ENCODE data around the gene C6orf62. TPM values are rescaled to one million over a fixed set of nuclear protein-coding genes. Genes with fewer than 3 reads are reported as not detected.
"Not testable (repeated sequence)": the region's sequence is repeated elsewhere in the genome, so short reads cannot be mapped to it uniquely, and the experiment has no call there.

C6orf62 gene
- total and polyA plus RNA-seq, 8 donors, result 29.5 to 87.1 (median 39.1) TPM

DNA sequence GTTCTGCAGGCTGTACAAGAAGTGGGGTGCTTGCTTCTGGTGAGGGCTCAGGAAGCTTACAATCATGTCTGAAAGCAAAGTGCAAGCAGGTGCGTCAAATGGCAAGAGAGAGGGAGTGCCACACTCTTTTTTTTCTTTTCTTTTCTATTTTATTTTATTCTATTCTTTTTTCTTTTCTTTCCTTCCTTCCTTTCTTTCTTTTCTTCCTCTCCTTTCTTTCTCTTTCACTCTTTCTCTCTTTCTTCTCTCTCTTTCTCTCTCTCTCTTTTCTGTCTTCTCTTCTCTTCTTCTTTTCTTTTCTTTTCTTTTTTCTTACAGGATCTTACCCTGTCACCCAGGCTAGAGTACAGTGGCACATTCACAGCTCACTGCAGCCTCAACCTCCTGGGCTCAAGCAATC lies 32.5 kb downstream of the C6orf62 start:
- intact Hi-C loops (cut with DNase I; ENCODE audit: low total_unique reads), result no loop called here
- no peak for DNase-seq
- H3K27ac ChIP-seq, result no peak overlapping the region
- peaks cover 0 to 5% (median 0%) of the 10 kb centered on the region in 4 donors for H3K4me1 ChIP-seq
- H3K4me3 ChIP-seq, result no peak overlapping the region
- no peaks in the 10 kb centered on the region for H3K27me3 ChIP-seq
- H3K9me3 ChIP-seq, result no peaks in the 10 kb centered on the region
- no peak for TF ChIP-seq POLR2AphosphoS5 (IDR thresholded peaks at IDR 0.05)
- TF ChIP-seq, protein P1, sequence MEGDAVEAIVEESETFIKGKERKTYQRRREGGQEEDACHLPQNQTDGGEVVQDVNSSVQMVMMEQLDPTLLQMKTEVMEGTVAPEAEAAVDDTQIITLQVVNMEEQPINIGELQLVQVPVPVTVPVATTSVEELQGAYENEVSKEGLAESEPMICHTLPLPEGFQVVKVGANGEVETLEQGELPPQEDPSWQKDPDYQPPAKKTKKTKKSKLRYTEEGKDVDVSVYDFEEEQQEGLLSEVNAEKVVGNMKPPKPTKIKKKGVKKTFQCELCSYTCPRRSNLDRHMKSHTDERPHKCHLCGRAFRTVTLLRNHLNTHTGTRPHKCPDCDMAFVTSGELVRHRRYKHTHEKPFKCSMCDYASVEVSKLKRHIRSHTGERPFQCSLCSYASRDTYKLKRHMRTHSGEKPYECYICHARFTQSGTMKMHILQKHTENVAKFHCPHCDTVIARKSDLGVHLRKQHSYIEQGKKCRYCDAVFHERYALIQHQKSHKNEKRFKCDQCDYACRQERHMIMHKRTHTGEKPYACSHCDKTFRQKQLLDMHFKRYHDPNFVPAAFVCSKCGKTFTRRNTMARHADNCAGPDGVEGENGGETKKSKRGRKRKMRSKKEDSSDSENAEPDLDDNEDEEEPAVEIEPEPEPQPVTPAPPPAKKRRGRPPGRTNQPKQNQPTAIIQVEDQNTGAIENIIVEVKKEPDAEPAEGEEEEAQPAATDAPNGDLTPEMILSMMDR (IDR thresholded peaks at IDR 0.05), result no peak
- H3K36me3 ChIP-seq, result peaks cover 0 to 14% (median 2%) of the 10 kb centered on the region in 4 donors
- WGBS, 5 donors, result 87 to 100% (median 96%) methylated on average over 1 of the region's 1 CpG

DNA sequence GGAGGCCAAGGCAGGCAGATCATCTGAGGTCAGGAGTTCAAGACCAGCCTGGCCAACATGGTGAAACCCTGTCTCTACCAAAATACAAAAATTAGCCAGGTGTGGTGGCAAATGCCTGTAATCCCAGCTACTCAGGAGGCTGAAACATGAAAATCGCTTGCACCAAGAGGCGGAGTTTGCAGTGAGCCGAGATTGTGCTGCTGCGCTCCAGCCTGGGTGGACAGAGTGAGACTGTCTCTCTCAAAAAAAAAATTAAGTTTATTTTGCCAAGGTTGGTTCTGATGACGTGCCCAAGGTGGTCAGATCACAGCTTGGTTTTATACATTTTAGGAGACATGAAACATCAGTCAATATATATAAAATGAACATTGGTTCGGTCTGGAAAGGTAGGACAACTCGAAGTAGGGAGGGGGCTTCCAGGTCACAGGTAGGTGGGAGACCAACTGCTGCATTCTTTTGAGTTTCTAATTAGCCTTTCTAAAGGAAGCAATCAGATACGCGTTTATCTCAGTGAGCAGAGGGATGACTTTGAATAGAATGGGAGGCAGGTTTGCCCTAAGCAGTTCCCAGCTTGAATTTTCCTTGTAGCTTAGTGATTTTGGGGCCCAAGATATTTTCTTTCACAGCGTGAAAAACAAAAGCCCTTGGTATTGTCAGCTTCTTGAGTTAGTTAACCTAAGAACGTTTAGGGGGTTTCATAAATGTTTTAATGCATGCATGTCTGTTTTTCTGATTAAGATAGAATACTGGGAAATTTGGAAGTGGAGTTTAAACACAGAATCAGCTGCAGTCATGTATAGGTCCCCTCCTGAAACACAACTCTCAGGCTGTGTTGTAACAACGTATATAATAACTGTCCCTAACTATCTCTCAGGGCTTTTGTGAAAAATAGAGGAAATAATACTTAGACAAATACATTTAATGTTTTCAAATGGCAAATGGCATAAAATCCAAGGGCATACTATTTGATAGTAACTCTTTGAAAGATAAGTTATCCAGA lies 35.4 kb downstream of the C6orf62 start:
- no peak for DNase-seq
- WGBS, 5 donors, result 68 to 82% (median 74%) methylated on average over 12 of the region's 12 CpGs
- peaks cover 0 to 6% (median 0%) of the 10 kb centered on the region in 4 donors for H3K4me1 ChIP-seq
- no peak overlapping the region for H3K27ac ChIP-seq
- no peaks in the 10 kb centered on the region for H3K9me3 ChIP-seq
- intact Hi-C loops (cut with DNase I; ENCODE audit: low total_unique reads), result no loop called here
- TF ChIP-seq POLR2A (IDR thresholded peaks at IDR 0.05), result no peak
- TF ChIP-seq POLR2AphosphoS5 (IDR thresholded peaks at IDR 0.05), result no peak
- no peak for TF ChIP-seq EP300 (IDR thresholded peaks at IDR 0.05)
- TF ChIP-seq, protein P1 (IDR thresholded peaks at IDR 0.05), result no peak
- H3K36me3 ChIP-seq, result peaks cover 0 to 11% (median 2%) of the 10 kb centered on the region in 4 donors
- H3K4me3 ChIP-seq, result no peak overlapping the region
- H3K27me3 ChIP-seq, result no peaks in the 10 kb centered on the region

DNA sequence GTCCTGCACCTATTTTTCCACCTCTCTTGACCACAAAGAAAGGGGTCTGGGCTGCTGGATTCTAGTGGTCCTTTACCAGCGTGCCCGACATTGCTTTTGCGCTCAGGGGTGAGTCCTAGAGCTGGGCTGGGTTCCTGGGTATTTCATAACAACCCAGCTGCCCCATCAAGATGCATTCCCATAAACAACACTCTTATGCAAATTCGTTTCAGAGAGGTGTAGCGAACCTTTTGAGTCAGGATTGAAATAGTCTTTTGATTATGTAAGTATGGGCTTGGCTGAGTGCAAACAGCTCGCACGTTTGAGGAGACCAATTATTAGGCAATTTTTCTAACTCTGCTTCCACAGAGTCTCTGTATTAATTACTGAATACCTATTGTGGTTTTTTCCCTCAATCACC lies 38.4 kb downstream of the C6orf62 start:
- Histone ChIP-seq H3K4me1 (peaks cover 0 to 8% (median 0%) of the 10 kb centered on the region in 4 donors), H3K4me3 (no peak overlapping the region), H3K36me3 (no peaks in the 10 kb centered on the region), H3K27me3 (no peaks in the 10 kb centered on the region), H3K9me3 (no peaks in the 10 kb centered on the region), H3K27ac (no peak overlapping the region)
- TF ChIP-seq POLR2A (IDR thresholded peaks at IDR 0.05) (no peak), POLR2AphosphoS5 (IDR thresholded peaks at IDR 0.05) (no peak), EP300 (IDR thresholded peaks at IDR 0.05) (no peak)
- TF ChIP-seq, protein P1 (IDR thresholded peaks at IDR 0.05), result no peak
- intact Hi-C loops (cut with DNase I; ENCODE audit: low total_unique reads), result no loop called here
- WGBS, 5 donors, result 79 to 86% (median 82%) methylated on average over 7 of the region's 7 CpGs
- DNase-seq, result no peak

DNA sequence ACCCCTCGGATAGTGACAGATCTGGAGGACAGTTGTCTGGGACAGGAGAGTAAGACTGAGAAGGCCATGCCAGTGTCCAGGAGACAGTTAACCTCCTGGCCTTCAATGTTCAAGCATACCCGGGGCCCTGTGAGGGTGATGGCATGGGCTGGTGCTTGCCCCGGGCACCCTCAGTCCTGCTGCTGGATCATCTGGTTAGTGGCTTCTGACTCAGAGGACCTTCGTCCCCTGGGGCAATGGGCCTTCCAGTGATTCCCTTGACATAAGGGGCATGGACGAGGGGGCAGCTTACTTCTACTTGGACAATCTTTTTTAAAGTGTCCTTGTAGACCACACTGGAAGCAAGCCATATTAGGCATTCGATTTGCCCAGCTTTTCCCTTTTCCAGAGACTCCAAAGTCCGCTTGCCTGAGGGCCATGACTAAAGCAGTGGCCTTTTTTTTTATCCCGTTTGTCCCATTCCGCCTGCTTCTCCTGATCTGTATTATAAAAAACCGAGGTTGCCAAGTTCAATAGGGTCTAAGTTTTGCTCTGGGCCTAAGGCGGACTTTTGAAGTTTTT lies 40.1 kb downstream of the C6orf62 start:
- H3K9me3 ChIP-seq; H3K4me1 ChIP-seq; H3K36me3 ChIP-seq; H3K4me3 ChIP-seq; H3K27me3 ChIP-seq; H3K27ac ChIP-seq; intact Hi-C loops (cut with DNase I; ENCODE audit: low total_unique reads); DNase-seq: not testable (repeated sequence)
- WGBS, 5 donors, result 49 to 79% (median 68%) methylated on average over 10 to 11 of the region's 11 CpGs

All from stomach (tissue), 9 donors.